Breast epithelium (tissue), 3 donors: ENCODE measurements around the gene SCAF1.

Source experiments
- CTCF ChIP-seq, 3 donors: fragments of 450-650 bp; IDR thresholded peaks; one replicate each; pipeline ENCODE4 v1.5.1; 2016 to 2017; ENCODE audit warnings: antibody characterized with exemption in 3 of 3, mild to moderate bottlenecking in 3 of 3, moderate library complexity in 3 of 3
- POLR2A ChIP-seq: fragments of 450-650 bp; IDR thresholded peaks from one replicate; pipeline ENCODE4 v1.6.1; 2016; ENCODE audit warnings: antibody characterized with exemption, mild to moderate bottlenecking, moderate library complexity

GRCh38 chr19:49592486-49593232 lies 49.4 kb upstream of the SCAF1 start:
- no peak for TF ChIP-seq CTCF (IDR thresholded peaks at IDR 0.05)
- no peak for TF ChIP-seq POLR2A
